Lung (tissue), 12 donors: Measurements from ENCODE around the gene SRPRB. TPM values are rescaled to one million over a fixed set of nuclear protein-coding genes. Genes with fewer than 3 reads are reported as not detected.

ENCODE experiments used
- ATAC-seq: fragments of 200-7000 bp; cut with Tn5 transposase; one replicate; pipeline ENCODE4 v1.9.1; 2020; ENCODE audit warnings: moderate number of reproducible peaks; ENCODE audit not compliant: insufficient read depth, low FRiP score
- DNase-seq, 3 donors: peaks; one replicate each; pipeline ENCODE4 v3.0.0-alpha.2; 2013 to 2017
- H3K27ac ChIP-seq, 2 donors: one replicate each; pipeline ENCODE4 v1.5.1; 2013; ENCODE audit warnings: mild to moderate bottlenecking in 2 of 2, moderate library complexity in 2 of 2, control low read depth in 1 of 2, inconsistent platforms in 1 of 2, low read depth in 1 of 2, low read length in 1 of 2
- H3K27me3 ChIP-seq, 3 donors: one replicate each; pipeline ENCODE4 v1.5.1; 2013; ENCODE audit warnings: low read length in 2 of 3; ENCODE audit not compliant: control insufficient read depth in 3 of 3, insufficient read depth in 3 of 3
- H3K36me3 ChIP-seq, 4 donors: one replicate each; pipeline ENCODE4 v1.5.1; 2013; ENCODE audit warnings: low read length in 4 of 4, mild to moderate bottlenecking in 1 of 4, moderate library complexity in 1 of 4; ENCODE audit not compliant: control insufficient read depth in 4 of 4, insufficient read depth in 4 of 4
- H3K4me1 ChIP-seq, 5 donors: one replicate each; pipeline ENCODE4 v1.5.1; 2013; ENCODE audit warnings: low read length in 5 of 5, mild to moderate bottlenecking in 2 of 5, moderate library complexity in 1 of 5; ENCODE audit not compliant: control insufficient read depth in 5 of 5, insufficient read depth in 5 of 5
- H3K4me3 ChIP-seq: one replicate; pipeline ENCODE4 v1.5.1; 2013; ENCODE audit warnings: mild to moderate bottlenecking, control low read depth, moderate library complexity
- H3K9ac ChIP-seq, 2 donors: one replicate each; pipeline ENCODE4 v1.5.1; 2013; ENCODE audit warnings: low read length in 2 of 2, control low read depth in 1 of 2; ENCODE audit not compliant: insufficient read depth in 1 of 2
- H3K9me3 ChIP-seq, 4 donors: one replicate each; pipeline ENCODE4 v1.5.1; 2013; ENCODE audit warnings: low read length in 3 of 4, mild to moderate bottlenecking in 1 of 4, moderate library complexity in 1 of 4; ENCODE audit not compliant: control insufficient read depth in 4 of 4, insufficient read depth in 3 of 4
- CTCF ChIP-seq: IDR thresholded peaks from 2 replicates; pipeline ENCODE4 v1.5.1; 2012; ENCODE audit warnings: mild to moderate bottlenecking; ENCODE audit errors: control extremely low read depth, extremely low read depth
- WGBS, 2 donors: extraction: QIAGEN DNeasy Blood & Tissue Kit; methylation state at CpG; one replicate each; pipeline ENCODE4 v1.1.7; 2013; 5-methylcytosine and 5-hydroxymethylcytosine counted together
- polyA plus RNA-seq, 2 donors: library from polyadenylated mRNA; stranded (reverse); fragments of 200-250 nt; gene quantifications; one replicate each; pipeline ENCODE4 v1.2.1, GENCODE V29; 2013
- total RNA-seq, 2 donors: library from RNA; depleted of rRNA in 1 of 2; stranded (reverse); fragments of >200 nt in 1 of 2; gene quantifications; one replicate each; pipeline ENCODE4 v1.2.1, GENCODE V29; 2014 to 2021
- donor health status: control.
- donor health status: control.
- donor health status: Bipolar disorder and iron deficiency.
- donor health status: healthy.
- donor health status: DM: yes; HTN: yes; CAD: no.

The SRPRB gene
- total and polyA plus RNA-seq, 4 donors = 20.3 to 82.4 (median 39.3) TPM

- no peak for TF ChIP-seq CTCF
- Histone ChIP-seq H3K36me3 (no peaks in the 10 kb centered on the region), H3K9me3 (no peaks in the 10 kb centered on the region), H3K9ac (no peak overlapping the region), H3K4me3 (no peak overlapping the region), H3K27ac (no peak overlapping the region), H3K4me1 (peaks cover 0 to 4% (median 0%) of the 10 kb centered on the region in 5 donors), H3K27me3 (no peaks in the 10 kb centered on the region)
- DNase-seq = no peak
- 79 to 83% methylated on average over 2 of the region's 2 CpGs for WGBS, 2 donors
- no peak for ATAC-seq
Measured at GRCh38 chr3:133759740-133760305, 45.8 kb upstream of the SRPRB start.

- Histone ChIP-seq H3K4me1 (peaks cover 0 to 9% (median 0%) of the 10 kb centered on the region in 5 donors), H3K9ac (no peak overlapping the region), H3K4me3 (no peak overlapping the region), H3K27me3 (no peaks in the 10 kb centered on the region), H3K36me3 (no peaks in the 10 kb centered on the region), H3K9me3 (no peaks in the 10 kb centered on the region), H3K27ac (no peak overlapping the region)
- ATAC-seq (no peak), DNase-seq (no peak)
- WGBS, 2 donors = 88 to 93% methylated on average over 2 of the region's 2 CpGs
- TF ChIP-seq CTCF = no peak
Measured at GRCh38 chr3:133760916-133761315, 44.7 kb upstream of the SRPRB start.

- 80 to 92% methylated on average over 6 of the region's 6 CpGs for WGBS, 2 donors
Measured at GRCh38 chr3:133761605-133762484, 43.8 kb upstream of the SRPRB start.

More at GRCh38 chr3:133761605-133762484, 43.8 kb upstream of the SRPRB start:
- Histone ChIP-seq H3K27ac (no peak overlapping the region), H3K27me3 (no peaks in the 10 kb centered on the region), H3K4me1 (peaks cover 0 to 9% (median 0%) of the 10 kb centered on the region in 5 donors), H3K4me3 (no peak overlapping the region), H3K9ac (no peak overlapping the region), H3K9me3 (no peaks in the 10 kb centered on the region), H3K36me3 (no peaks in the 10 kb centered on the region)
- ATAC-seq = no peak
- no peak for DNase-seq
- TF ChIP-seq CTCF = no peak
